DND-41 (cell line): Measurements from ENCODE around the gene BTBD3.

Experiments
- ATAC-seq: fragments of 200-7000 bp; cut with Tn5 transposase; 3 replicates; pipeline ENCODE4 v1.9.1; 2021; ENCODE audit warnings: low read depth; ENCODE audit not compliant: insufficient read depth
- DNase-seq: peaks from one replicate; pipeline ENCODE4 v3.0.0-alpha.2; 2020
- H2AFZ ChIP-seq: 2 replicates; pipeline ENCODE4 v1.6.0; 2012; ENCODE audit warnings: low read depth, low read length
- H3K27ac ChIP-seq: 2 replicates; pipeline ENCODE4 v1.5.1; 2012; ENCODE audit warnings: low read length, inconsistent platforms
- H3K27me3 ChIP-seq: fragments of 200-600 bp; sonication (generic); 2 replicates; pipeline ENCODE4 v1.6.0; 2012; ENCODE audit warnings: low read length, mild to moderate bottlenecking, inconsistent platforms; ENCODE audit not compliant: insufficient read depth, poor library complexity
- H3K36me3 ChIP-seq: 2 replicates; pipeline ENCODE4 v1.5.1; 2012; ENCODE audit warnings: low read length, inconsistent platforms; ENCODE audit not compliant: insufficient read depth
- H3K4me1 ChIP-seq: 2 replicates; pipeline ENCODE4 v1.5.1; 2012; ENCODE audit warnings: mild to moderate bottlenecking, low read length; ENCODE audit not compliant: insufficient read depth
- H3K4me2 ChIP-seq: 2 replicates; pipeline ENCODE4 v1.6.0; 2012; ENCODE audit warnings: mild to moderate bottlenecking, moderate library complexity, low read length, inconsistent platforms; ENCODE audit not compliant: insufficient read depth
- H3K4me3 ChIP-seq, 2 experiments: fragments of 200-600 bp in 1 of 2; shearing (Covaris generic) in 1 of 2; 2 replicates each; pipeline ENCODE4 v1.5.1; 2012 to 2016; ENCODE audit warnings: inconsistent platforms in 2 of 2, low read length in 2 of 2, mild to moderate bottlenecking in 2 of 2, low read depth in 1 of 2, moderate library complexity in 1 of 2
- H3K79me2 ChIP-seq: 2 replicates; pipeline ENCODE4 v1.6.0; 2012; ENCODE audit warnings: low read length, inconsistent platforms; ENCODE audit not compliant: insufficient read depth
- H3K9ac ChIP-seq: 2 replicates; pipeline ENCODE4 v1.6.0; 2012; ENCODE audit warnings: low read depth, mild to moderate bottlenecking, inconsistent platforms, low read length, moderate library complexity
- H3K9me3 ChIP-seq: 2 replicates; pipeline ENCODE4 v1.5.1; 2012; ENCODE audit warnings: low read length, moderate library complexity, mild to moderate bottlenecking, inconsistent platforms; ENCODE audit not compliant: insufficient read depth, severe bottlenecking
- H4K20me1 ChIP-seq: 2 replicates; pipeline ENCODE4 v1.6.0; 2012; ENCODE audit warnings: low read length; ENCODE audit not compliant: insufficient read depth
- CTCF ChIP-seq: IDR thresholded peaks from 2 replicates; pipeline ENCODE4 v1.5.1; 2012; ENCODE audit warnings: borderline replicate concordance, low read length, moderate library complexity, mild to moderate bottlenecking; ENCODE audit not compliant: poor library complexity, severe bottlenecking; ENCODE audit errors: extremely low read depth
- EZH2 ChIP-seq: IDR thresholded peaks from 3 replicates; pipeline ENCODE4 v1.6.1; 2012; ENCODE audit warnings: borderline replicate concordance, low read depth, mild to moderate bottlenecking, moderate library complexity, low read length, inconsistent platforms; ENCODE audit not compliant: severe bottlenecking

Gene BTBD3

GRCh38 chr20:11966186-11966585, 48.5 kb downstream of the BTBD3 start:
- no peak for ATAC-seq
- no peaks in the 10 kb centered on the region for H3K4me1 ChIP-seq
- no peaks in the 10 kb centered on the region for H3K27me3 ChIP-seq
- no peak overlapping the region for H3K4me3 ChIP-seq
- H3K9ac ChIP-seq = no peak overlapping the region
- no peak for DNase-seq
- no peaks in the 10 kb centered on the region for H3K36me3 ChIP-seq
- H3K4me2 ChIP-seq = no peak overlapping the region
- H3K9me3 ChIP-seq = no peaks in the 10 kb centered on the region
- H3K27ac ChIP-seq = no peak overlapping the region
- TF ChIP-seq CTCF (no peak), EZH2 (no peak)
- H3K79me2 ChIP-seq = no peaks in the 10 kb centered on the region
- no peaks in the 10 kb centered on the region for H4K20me1 ChIP-seq
- no peak overlapping the region for H2AFZ ChIP-seq

DNA sequence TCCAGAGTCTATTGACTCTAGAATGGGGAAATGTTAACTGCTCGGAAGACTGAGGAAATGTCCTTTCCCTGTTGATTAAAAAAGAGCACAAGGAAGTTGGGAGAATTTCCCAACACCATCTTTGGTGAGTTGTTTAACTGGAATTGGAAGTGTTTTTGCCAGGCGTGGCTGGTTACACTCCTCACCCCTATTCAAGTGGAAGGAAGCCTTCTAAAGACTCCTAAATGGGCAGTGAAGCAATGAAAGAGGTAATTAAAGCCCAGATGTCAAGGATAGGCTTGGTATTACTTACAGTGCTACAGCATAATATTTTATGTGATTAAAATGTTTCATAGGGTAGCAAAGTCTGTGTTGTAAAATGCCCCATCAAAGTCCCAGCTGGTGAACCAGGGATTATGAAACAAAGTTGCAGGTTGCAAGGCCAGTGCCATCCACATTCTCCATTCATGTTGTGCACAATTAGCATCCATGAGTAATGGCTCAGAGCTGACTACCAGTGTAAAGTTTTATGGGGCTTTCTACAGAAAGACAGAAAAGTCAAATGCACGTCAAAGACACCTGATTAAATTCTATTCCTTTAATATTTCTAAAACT, 52.6 kb downstream of the BTBD3 start:
- TF ChIP-seq EZH2 (no peak), CTCF (no peak)
- no peak overlapping the region for H3K9ac ChIP-seq
- no peaks in the 10 kb centered on the region for H3K4me1 ChIP-seq
- H3K4me2 ChIP-seq = no peak overlapping the region
- no peaks in the 10 kb centered on the region for H3K79me2 ChIP-seq
- ATAC-seq (no peak), DNase-seq (no peak)
- no peaks in the 10 kb centered on the region for H3K9me3 ChIP-seq
- no peaks in the 10 kb centered on the region for H3K36me3 ChIP-seq
- no peak overlapping the region for H2AFZ ChIP-seq
- H3K27me3 ChIP-seq = no peaks in the 10 kb centered on the region
- H4K20me1 ChIP-seq = no peaks in the 10 kb centered on the region
- H3K27ac ChIP-seq = no peak overlapping the region
- H3K4me3 ChIP-seq = no peak overlapping the region

DNA sequence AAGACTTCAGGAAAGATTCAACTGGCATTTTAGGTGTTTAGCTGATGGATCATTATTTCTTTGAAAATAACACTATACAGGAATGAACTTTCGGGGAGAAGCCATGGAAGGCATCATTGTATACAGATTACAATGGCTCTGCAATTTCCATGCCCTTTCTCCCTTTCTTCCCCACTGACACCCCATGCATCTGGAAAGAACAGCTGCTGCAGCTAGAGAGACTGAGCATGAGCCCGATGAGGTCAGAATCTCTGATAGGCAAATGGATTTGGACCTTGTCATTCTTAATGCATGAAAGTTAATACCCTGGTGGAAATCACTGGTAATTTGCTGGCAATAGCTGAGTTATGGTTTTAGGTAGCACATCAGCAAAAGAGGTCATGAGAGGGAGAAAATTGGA, 54.8 kb downstream of the BTBD3 start:
- Histone ChIP-seq H3K4me2 (no peak overlapping the region), H3K4me3 (no peak overlapping the region), H2AFZ (no peak overlapping the region), H3K79me2 (no peaks in the 10 kb centered on the region), H3K27ac (no peak overlapping the region), H3K4me1 (no peaks in the 10 kb centered on the region), H3K27me3 (no peaks in the 10 kb centered on the region), H4K20me1 (no peaks in the 10 kb centered on the region), H3K9ac (no peak overlapping the region), H3K36me3 (no peaks in the 10 kb centered on the region), H3K9me3 (no peaks in the 10 kb centered on the region)
- DNase-seq (no peak), ATAC-seq (no peak)
- TF ChIP-seq EZH2 (no peak), CTCF (no peak)
